ENCODE results near the gene GJD2.

GRCh38 chr15:34786206-34786605 is 31.4 kb upstream of the GJD2 start:
- TF ChIP-seq CTCF (conservative IDR thresholded peaks at IDR 0.05; ENCODE audit: low read depth, low read length) = no peak
- TF ChIP-seq EZH2 (IDR thresholded peaks at IDR 0.05; ENCODE audit: low read length, unreplicated experiment) = no peak
- no peak for TF ChIP-seq EZH2phosphoT487 (IDR thresholded peaks at IDR 0.05; ENCODE audit: borderline replicate concordance, low read length)

All from PC-3 (cell line).